DND-41 (cell line): ENCODE data around the gene MAPRE3.

ENCODE experiments used
- CTCF ChIP-seq: IDR thresholded peaks from 2 replicates; pipeline ENCODE4 v1.5.1; 2012; ENCODE audit warnings: borderline replicate concordance, low read length, moderate library complexity, mild to moderate bottlenecking; ENCODE audit not compliant: poor library complexity, severe bottlenecking; ENCODE audit errors: extremely low read depth
- EZH2 ChIP-seq: IDR thresholded peaks from 3 replicates; pipeline ENCODE4 v1.6.1; 2012; ENCODE audit warnings: borderline replicate concordance, low read depth, mild to moderate bottlenecking, moderate library complexity, low read length, inconsistent platforms; ENCODE audit not compliant: severe bottlenecking

GRCh38 chr2:27059141-27059820 lies 88.8 kb downstream of the MAPRE3 start:
- TF ChIP-seq CTCF (no peak), EZH2 (no peak)
